ENCODE results near the gene C1orf159.

Gene C1orf159

DNA sequence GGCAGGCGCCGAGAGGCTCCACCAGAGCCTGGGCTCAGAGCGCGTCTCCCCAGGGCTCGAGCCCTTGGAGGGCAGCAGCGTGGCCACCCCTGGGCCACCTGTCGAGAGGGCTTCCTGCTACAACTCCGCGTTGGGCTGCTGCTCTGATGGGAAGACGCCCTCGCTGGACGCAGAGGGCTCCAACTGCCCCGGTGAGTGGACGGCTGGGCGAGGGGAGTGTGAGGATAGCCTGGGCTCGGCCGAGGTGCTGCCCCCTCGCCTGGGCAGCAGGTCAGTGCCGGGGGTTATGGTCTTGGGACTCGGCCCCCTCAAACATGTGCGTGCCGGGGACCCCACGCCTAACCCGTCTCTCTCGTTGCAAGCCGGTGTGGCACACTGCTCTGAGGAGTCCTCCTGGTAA is 69.1 kb downstream of the C1orf159 start:
- TF ChIP-seq, protein P1, sequence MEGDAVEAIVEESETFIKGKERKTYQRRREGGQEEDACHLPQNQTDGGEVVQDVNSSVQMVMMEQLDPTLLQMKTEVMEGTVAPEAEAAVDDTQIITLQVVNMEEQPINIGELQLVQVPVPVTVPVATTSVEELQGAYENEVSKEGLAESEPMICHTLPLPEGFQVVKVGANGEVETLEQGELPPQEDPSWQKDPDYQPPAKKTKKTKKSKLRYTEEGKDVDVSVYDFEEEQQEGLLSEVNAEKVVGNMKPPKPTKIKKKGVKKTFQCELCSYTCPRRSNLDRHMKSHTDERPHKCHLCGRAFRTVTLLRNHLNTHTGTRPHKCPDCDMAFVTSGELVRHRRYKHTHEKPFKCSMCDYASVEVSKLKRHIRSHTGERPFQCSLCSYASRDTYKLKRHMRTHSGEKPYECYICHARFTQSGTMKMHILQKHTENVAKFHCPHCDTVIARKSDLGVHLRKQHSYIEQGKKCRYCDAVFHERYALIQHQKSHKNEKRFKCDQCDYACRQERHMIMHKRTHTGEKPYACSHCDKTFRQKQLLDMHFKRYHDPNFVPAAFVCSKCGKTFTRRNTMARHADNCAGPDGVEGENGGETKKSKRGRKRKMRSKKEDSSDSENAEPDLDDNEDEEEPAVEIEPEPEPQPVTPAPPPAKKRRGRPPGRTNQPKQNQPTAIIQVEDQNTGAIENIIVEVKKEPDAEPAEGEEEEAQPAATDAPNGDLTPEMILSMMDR (IDR thresholded peaks at IDR 0.05; ENCODE audit: insufficient read depth, low read depth, low read length, missing control alignments) = no peak
- DNase-seq (ENCODE audit: low read depth) = no peak

DNA sequence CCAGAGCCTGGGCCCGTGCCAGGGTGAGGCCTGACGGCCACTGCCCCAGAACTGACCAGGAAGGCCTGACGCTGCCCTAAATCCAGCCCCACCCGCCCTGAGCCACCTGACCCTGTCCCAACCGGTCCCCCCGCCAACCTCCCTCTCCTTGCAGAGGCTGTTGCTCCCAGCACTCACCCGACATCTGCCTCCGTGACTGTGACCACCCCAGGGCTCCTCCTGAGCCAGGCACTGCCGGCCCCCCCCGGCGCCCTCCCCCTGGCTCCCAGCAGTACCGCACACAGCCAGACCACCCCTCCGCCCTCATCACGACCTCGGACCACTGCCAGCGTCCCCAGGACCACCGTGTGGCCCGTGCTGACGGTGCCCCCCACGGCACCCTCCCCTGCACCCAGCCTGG is 69.6 kb downstream of the C1orf159 start:
- no peak overlapping the region for H3K4me3 ChIP-seq (ENCODE audit: low read length)
- TF ChIP-seq, protein P1 (IDR thresholded peaks at IDR 0.05; ENCODE audit: insufficient read depth, low read depth, low read length, missing control alignments) = no peak
- DNase-seq (ENCODE audit: low read depth) = no peak

More for the DNA sequence above, 69.1 kb downstream of the C1orf159 start:
- H3K4me3 ChIP-seq (ENCODE audit: low read length) = no peak overlapping the region

DNA sequence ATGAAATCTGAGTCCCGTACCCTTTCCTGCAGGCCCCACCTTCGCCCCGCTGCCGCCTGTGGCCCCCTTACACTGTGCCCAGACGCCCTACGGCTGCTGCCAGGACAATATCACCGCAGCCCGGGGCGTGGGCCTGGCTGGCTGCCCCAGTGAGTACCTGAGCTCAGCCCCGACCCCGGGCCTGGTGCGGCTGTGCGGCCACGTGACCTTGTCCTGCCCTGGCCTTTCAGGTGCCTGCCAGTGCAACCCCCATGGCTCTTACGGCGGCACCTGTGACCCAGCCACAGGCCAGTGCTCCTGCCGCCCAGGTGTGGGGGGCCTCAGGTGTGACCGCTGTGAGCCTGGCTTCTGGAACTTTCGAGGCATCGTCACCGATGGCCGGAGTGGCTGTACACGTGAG is 70.8 kb downstream of the C1orf159 start:
- no peak overlapping the region for H3K4me3 ChIP-seq (ENCODE audit: low read length)
- TF ChIP-seq, protein P1 (IDR thresholded peaks at IDR 0.05; ENCODE audit: insufficient read depth, low read depth, low read length, missing control alignments) = no peak
- no peak for DNase-seq (ENCODE audit: low read depth)

GRCh38 chr1:1044455-1045078 is 71.3 kb downstream of the C1orf159 start:
- no peak for DNase-seq (ENCODE audit: low read depth)
- TF ChIP-seq, protein P1 (IDR thresholded peaks at IDR 0.05; ENCODE audit: insufficient read depth, low read depth, low read length, missing control alignments) = no peak
- no peak overlapping the region for H3K4me3 ChIP-seq (ENCODE audit: low read length)

DNA sequence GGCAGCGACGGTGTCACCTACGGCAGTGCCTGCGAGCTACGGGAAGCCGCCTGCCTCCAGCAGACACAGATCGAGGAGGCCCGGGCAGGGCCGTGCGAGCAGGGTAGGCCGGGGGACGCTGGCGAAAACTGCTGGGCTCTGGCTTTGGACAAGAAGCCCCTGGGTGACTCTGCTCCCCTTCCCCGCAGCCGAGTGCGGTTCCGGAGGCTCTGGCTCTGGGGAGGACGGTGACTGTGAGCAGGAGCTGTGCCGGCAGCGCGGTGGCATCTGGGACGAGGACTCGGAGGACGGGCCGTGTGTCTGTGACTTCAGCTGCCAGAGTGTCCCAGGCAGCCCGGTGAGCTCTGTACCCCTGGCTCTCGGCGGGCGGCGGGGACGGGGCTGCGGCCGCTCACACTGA is 72.0 kb downstream of the C1orf159 start:
- TF ChIP-seq, protein P1 (IDR thresholded peaks at IDR 0.05; ENCODE audit: insufficient read depth, low read depth, low read length, missing control alignments) = no peak
- no peak overlapping the region for H3K4me3 ChIP-seq (ENCODE audit: low read length)
- no peak for DNase-seq (ENCODE audit: low read depth)

DNA sequence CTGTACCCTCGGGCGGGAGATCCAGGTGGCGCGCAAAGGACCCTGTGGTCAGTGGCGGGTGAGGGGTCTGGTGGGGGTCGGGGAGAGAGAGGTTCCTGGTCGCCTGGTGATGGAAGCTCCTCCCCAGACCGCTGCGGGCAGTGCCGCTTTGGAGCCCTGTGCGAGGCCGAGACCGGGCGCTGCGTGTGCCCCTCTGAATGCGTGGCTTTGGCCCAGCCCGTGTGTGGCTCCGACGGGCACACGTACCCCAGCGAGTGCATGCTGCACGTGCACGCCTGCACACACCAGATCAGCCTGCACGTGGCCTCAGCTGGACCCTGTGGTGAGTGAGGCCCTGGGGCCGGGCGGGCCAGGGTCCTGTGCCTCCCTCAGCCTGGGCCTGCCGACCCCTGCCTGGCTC is 72.5 kb downstream of the C1orf159 start:
- no peak overlapping the region for H3K4me3 ChIP-seq (ENCODE audit: low read length)
- TF ChIP-seq, protein P1 (IDR thresholded peaks at IDR 0.05; ENCODE audit: insufficient read depth, low read depth, low read length, missing control alignments) = no peak

GRCh38 chr1:1042835-1043234 is 73.1 kb downstream of the C1orf159 start:
- TF ChIP-seq, protein P1 (IDR thresholded peaks at IDR 0.05; ENCODE audit: insufficient read depth, low read depth, low read length, missing control alignments) = no peak
- H3K4me3 ChIP-seq (ENCODE audit: low read length) = no peak overlapping the region
- no peak for DNase-seq (ENCODE audit: low read depth)

More for the DNA sequence above, 72.5 kb downstream of the C1orf159 start:
- no peak for DNase-seq (ENCODE audit: low read depth)

Data from epithelial cell of esophagus (primary cell).